ENCODE measurements around the gene CSNK2A1.
"Not testable (repeated sequence)": the region's sequence is repeated elsewhere in the genome, so short reads cannot be mapped to it uniquely, and the experiment has no call there.

Gene CSNK2A1

GRCh38 chr20:543369-544152, at the start of gene CSNK2A1:
Gene CSNK2A1 (minus strand): TSS chr20:543790. CDS start chr20:508551, 35,239 bp downstream.
- peak; percentile 98 for DNase-seq

- DNase-seq = no peak
These were observed 48.9 kb upstream of the CSNK2A1 start for GRCh38 chr20:592506-592905.

GRCh38 chr20:591941-592340, 48.4 kb upstream of the CSNK2A1 start:
- no peak for DNase-seq

- DNase-seq = no peak
These were observed 45.5 kb upstream of the CSNK2A1 start for GRCh38 chr20:588932-589672.

- no peak for DNase-seq
These were observed 44.9 kb upstream of the CSNK2A1 start for GRCh38 chr20:588476-588875.

- DNase-seq = no peak
These were observed 41.3 kb upstream of the CSNK2A1 start for GRCh38 chr20:584971-585301.

GRCh38 chr20:584161-584970, 40.8 kb upstream of the CSNK2A1 start:
- peak; percentile 4 for DNase-seq

GRCh38 chr20:582204-582603, 38.6 kb upstream of the CSNK2A1 start:
- DNase-seq = no peak

GRCh38 chr20:578940-579690, 35.5 kb upstream of the CSNK2A1 start:
- DNase-seq = not testable (repeated sequence)

- no peak for DNase-seq
These were observed 33.7 kb upstream of the CSNK2A1 start for GRCh38 chr20:577167-577791.

GRCh38 chr20:576156-576555, 32.6 kb upstream of the CSNK2A1 start:
- no peak for DNase-seq

- no peak for DNase-seq
These were observed 31.6 kb upstream of the CSNK2A1 start for GRCh38 chr20:575230-575629.

GRCh38 chr20:574297-574942, 30.8 kb upstream of the CSNK2A1 start:
- DNase-seq = no peak

- no peak for DNase-seq
These were observed 30.1 kb upstream of the CSNK2A1 start for GRCh38 chr20:573414-574296.

- no peak for DNase-seq
These were observed 29.1 kb upstream of the CSNK2A1 start for GRCh38 chr20:572727-573126.

GRCh38 chr20:571754-572441, 28.3 kb upstream of the CSNK2A1 start:
- no peak for DNase-seq

- no peak for DNase-seq
These were observed 25.3 kb upstream of the CSNK2A1 start for GRCh38 chr20:568673-569415.

- DNase-seq = no peak
These were observed 24.6 kb upstream of the CSNK2A1 start for GRCh38 chr20:568097-568652.

GRCh38 chr20:564192-564591, 20.6 kb upstream of the CSNK2A1 start:
- no peak for DNase-seq
